ENCODE data around the gene KLK5. TPM values are rescaled to one million over a fixed set of nuclear protein-coding genes. Genes with fewer than 3 reads are reported as not detected.
"Not testable (repeated sequence)": the region's sequence is repeated elsewhere in the genome, so short reads cannot be mapped to it uniquely, and the experiment has no call there.

KLK5 gene
- total RNA-seq, 1 experiment from 2014 or later = 1.0 TPM

DNA sequence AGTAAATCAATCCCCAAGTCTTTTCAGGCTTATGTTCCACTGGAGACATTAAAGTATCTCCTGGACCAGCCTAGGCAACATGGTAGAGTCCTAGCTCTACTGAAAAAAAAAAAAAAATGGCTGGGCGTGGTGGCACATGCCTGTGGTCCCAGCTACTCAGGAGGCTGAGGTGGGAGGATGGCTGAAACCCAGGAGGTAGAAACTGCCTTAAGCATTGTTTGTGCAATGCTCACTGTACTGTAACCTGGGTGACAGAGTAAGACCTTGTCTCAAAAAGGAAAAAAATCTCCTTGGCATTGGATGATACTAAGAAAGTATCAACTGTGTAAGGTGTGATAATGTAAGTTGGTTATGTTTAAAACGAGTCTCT is 39.8 kb upstream of the KLK5 start (continued):
- TF ChIP-seq, protein P1, sequence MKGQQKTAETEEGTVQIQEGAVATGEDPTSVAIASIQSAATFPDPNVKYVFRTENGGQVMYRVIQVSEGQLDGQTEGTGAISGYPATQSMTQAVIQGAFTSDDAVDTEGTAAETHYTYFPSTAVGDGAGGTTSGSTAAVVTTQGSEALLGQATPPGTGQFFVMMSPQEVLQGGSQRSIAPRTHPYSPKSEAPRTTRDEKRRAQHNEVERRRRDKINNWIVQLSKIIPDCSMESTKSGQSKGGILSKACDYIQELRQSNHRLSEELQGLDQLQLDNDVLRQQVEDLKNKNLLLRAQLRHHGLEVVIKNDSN (CRISPR knock-in tag; IDR thresholded peaks at IDR 0.05) = no peak
- no peak for TF ChIP-seq ZNF423 (CRISPR knock-in tag; IDR thresholded peaks at IDR 0.05)
- TF ChIP-seq, protein P2, sequence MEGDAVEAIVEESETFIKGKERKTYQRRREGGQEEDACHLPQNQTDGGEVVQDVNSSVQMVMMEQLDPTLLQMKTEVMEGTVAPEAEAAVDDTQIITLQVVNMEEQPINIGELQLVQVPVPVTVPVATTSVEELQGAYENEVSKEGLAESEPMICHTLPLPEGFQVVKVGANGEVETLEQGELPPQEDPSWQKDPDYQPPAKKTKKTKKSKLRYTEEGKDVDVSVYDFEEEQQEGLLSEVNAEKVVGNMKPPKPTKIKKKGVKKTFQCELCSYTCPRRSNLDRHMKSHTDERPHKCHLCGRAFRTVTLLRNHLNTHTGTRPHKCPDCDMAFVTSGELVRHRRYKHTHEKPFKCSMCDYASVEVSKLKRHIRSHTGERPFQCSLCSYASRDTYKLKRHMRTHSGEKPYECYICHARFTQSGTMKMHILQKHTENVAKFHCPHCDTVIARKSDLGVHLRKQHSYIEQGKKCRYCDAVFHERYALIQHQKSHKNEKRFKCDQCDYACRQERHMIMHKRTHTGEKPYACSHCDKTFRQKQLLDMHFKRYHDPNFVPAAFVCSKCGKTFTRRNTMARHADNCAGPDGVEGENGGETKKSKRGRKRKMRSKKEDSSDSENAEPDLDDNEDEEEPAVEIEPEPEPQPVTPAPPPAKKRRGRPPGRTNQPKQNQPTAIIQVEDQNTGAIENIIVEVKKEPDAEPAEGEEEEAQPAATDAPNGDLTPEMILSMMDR (IDR thresholded peaks at IDR 0.05) = no peak

DNA sequence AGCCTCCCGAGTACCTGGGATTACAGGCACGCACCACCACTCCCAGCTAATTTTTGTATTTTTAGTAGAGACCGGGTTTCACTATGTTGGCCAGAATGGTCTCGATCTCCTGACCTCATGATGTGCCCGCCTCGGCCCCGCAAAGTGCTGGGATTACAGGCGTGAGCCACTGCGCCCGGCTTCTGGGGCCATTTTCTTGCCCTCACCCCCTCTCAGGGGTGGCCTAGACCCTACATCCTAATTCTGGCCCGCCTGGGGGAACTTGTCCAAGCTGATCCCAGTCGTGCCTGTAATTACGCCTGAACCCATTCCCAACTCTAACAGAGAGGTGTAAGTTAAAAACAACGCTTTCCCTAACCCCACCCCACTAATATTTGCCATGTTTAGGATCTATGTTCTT is 31.6 kb upstream of the KLK5 start:
- DNase-seq (ENCODE audit: low spot score); H3K36me3 Mint-ChIP-seq; ATAC-seq; H3K4me1 Mint-ChIP-seq; H3K27ac Mint-ChIP-seq; POLR2A ChIA-PET; H3K9me3 Mint-ChIP-seq: not testable (repeated sequence)
- CTCF ChIA-PET = interaction anchor here (0.6 to 1.2 kb wide), 6 partner anchors 18 to 110 kb away, joined by 3 to 10 read pairs (median 4); no protein-coding TSS in a partner anchor
- peaks cover 76% of the 10 kb centered on the region for H3K27me3 Mint-ChIP-seq (ENCODE audit: low read depth)
- H3K4me3 Mint-ChIP-seq = peak overlapping the region; percentile 65

DNA sequence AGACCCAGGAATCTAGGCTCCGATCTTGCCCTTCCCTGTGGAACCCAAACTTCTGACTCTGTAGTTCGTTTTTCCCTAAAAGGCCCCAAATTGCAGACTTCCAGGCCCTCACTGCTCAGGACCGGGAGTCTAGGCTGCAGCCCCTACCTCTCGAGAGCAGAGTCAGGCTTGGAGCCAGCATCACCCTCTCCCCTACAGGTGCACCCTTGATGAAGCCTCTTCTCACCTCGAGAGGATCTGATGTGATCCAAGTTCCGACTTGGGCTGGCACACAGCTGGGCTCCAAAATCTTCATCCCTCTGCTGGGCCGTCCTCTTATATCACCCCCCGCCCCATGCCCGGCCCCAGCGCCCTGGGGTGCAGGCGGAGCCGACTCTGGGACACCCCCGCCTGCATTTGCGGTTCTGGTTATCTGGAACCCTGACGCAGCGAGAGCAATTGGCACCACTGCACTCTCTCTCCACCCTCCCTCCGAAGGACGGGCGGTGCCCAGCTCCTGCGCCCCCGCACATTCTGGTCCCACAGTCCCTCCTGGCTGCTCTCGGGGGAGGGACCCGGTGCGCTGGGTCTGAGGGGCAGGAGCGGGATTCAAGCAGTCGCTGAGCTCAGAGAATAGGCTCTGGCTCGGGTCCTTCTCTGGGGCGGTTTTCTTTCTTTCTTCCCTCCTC is 30.9 kb upstream of the KLK5 start, which contains the start of gene KLK7:
KLK7 (minus strand) TSS at position 293 of the 668 bp plus-strand sequence. CDS start 1,518 bp downstream, outside the sequence.
- ChIA-PET CTCF (interaction anchor here (0.6 to 1.2 kb wide), 6 partner anchors 19 to 111 kb away, joined by 3 to 10 read pairs (median 4); no protein-coding TSS in a partner anchor), POLR2A (no interaction called here)
- ATAC-seq (peak; percentile 61), DNase-seq (ENCODE audit: low spot score) (no peak)
- Mint-ChIP-seq H3K4me3 (peak within 1 kb of the TSS; percentile 65), H3K27me3 (ENCODE audit: low read depth) (peaks cover 70% of the 10 kb centered on the region), H3K4me1 (peaks cover 14% of the 10 kb centered on the region), H3K27ac (no peak within 1 kb of the TSS), H3K9me3 (peaks cover 3% of the 10 kb centered on the region; the same call in 1 of the 2 replicates), H3K36me3 (no peaks in the 10 kb centered on the region)
- TF ChIP-seq, protein P1 (CRISPR knock-in tag; IDR thresholded peaks at IDR 0.05) = no peak
- TF ChIP-seq, protein P3, sequence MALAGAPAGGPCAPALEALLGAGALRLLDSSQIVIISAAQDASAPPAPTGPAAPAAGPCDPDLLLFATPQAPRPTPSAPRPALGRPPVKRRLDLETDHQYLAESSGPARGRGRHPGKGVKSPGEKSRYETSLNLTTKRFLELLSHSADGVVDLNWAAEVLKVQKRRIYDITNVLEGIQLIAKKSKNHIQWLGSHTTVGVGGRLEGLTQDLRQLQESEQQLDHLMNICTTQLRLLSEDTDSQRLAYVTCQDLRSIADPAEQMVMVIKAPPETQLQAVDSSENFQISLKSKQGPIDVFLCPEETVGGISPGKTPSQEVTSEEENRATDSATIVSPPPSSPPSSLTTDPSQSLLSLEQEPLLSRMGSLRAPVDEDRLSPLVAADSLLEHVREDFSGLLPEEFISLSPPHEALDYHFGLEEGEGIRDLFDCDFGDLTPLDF (CRISPR knock-in tag; IDR thresholded peaks at IDR 0.05) = no peak
- TF ChIP-seq, protein P4, sequence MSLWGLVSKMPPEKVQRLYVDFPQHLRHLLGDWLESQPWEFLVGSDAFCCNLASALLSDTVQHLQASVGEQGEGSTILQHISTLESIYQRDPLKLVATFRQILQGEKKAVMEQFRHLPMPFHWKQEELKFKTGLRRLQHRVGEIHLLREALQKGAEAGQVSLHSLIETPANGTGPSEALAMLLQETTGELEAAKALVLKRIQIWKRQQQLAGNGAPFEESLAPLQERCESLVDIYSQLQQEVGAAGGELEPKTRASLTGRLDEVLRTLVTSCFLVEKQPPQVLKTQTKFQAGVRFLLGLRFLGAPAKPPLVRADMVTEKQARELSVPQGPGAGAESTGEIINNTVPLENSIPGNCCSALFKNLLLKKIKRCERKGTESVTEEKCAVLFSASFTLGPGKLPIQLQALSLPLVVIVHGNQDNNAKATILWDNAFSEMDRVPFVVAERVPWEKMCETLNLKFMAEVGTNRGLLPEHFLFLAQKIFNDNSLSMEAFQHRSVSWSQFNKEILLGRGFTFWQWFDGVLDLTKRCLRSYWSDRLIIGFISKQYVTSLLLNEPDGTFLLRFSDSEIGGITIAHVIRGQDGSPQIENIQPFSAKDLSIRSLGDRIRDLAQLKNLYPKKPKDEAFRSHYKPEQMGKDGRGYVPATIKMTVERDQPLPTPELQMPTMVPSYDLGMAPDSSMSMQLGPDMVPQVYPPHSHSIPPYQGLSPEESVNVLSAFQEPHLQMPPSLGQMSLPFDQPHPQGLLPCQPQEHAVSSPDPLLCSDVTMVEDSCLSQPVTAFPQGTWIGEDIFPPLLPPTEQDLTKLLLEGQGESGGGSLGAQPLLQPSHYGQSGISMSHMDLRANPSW (CRISPR knock-in tag; conservative IDR thresholded peaks at IDR 0.05; ENCODE audit: low read depth) = no peak
- TF ChIP-seq, protein P5, sequence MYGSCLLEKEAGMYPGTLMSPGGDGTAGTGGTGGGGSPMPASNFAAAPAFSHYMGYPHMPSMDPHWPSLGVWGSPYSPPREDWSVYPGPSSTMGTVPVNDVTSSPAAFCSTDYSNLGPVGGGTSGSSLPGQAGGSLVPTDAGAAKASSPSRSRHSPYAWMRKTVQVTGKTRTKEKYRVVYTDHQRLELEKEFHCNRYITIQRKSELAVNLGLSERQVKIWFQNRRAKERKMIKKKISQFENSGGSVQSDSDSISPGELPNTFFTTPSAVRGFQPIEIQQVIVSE (CRISPR knock-in tag; IDR thresholded peaks at IDR 0.05; ENCODE audit: borderline replicate concordance) = no peak
- TF ChIP-seq, protein P6, sequence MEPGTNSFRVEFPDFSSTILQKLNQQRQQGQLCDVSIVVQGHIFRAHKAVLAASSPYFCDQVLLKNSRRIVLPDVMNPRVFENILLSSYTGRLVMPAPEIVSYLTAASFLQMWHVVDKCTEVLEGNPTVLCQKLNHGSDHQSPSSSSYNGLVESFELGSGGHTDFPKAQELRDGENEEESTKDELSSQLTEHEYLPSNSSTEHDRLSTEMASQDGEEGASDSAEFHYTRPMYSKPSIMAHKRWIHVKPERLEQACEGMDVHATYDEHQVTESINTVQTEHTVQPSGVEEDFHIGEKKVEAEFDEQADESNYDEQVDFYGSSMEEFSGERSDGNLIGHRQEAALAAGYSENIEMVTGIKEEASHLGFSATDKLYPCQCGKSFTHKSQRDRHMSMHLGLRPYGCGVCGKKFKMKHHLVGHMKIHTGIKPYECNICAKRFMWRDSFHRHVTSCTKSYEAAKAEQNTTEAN (CRISPR knock-in tag; IDR thresholded peaks at IDR 0.05) = no peak
- TF ChIP-seq TCF7 (CRISPR knock-in tag; IDR thresholded peaks at IDR 0.05; ENCODE audit: low read depth) (no peak), HMGA2 (CRISPR knock-in tag; IDR thresholded peaks at IDR 0.05) (no peak), SMAD4 (CRISPR knock-in tag; IDR thresholded peaks at IDR 0.05) (no peak), JAZF1 (CRISPR knock-in tag; IDR thresholded peaks at IDR 0.05) (no peak), MYBL2 (CRISPR knock-in tag; IDR thresholded peaks at IDR 0.05) (no peak), GRHL2 (CRISPR knock-in tag; IDR thresholded peaks at IDR 0.05; ENCODE audit: insufficient replicate concordance, severe bottlenecking) (no peak), TP53 (CRISPR knock-in tag; IDR thresholded peaks at IDR 0.05) (no peak), EMX1 (CRISPR knock-in tag; IDR thresholded peaks at IDR 0.05) (no peak)
- TF ChIP-seq, protein P7, sequence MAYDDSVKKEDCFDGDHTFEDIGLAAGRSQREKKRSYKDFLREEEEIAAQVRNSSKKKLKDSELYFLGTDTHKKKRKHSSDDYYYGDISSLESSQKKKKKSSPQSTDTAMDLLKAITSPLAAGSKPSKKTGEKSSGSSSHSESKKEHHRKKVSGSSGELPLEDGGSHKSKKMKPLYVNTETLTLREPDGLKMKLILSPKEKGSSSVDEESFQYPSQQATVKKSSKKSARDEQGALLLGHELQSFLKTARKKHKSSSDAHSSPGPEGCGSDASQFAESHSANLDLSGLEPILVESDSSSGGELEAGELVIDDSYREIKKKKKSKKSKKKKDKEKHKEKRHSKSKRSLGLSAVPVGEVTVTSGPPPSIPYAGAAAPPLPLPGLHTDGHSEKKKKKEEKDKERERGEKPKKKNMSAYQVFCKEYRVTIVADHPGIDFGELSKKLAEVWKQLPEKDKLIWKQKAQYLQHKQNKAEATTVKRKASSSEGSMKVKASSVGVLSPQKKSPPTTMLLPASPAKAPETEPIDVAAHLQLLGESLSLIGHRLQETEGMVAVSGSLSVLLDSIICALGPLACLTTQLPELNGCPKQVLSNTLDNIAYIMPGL (CRISPR knock-in tag; IDR thresholded peaks at IDR 0.05) = no peak
- TF ChIP-seq, protein P8, sequence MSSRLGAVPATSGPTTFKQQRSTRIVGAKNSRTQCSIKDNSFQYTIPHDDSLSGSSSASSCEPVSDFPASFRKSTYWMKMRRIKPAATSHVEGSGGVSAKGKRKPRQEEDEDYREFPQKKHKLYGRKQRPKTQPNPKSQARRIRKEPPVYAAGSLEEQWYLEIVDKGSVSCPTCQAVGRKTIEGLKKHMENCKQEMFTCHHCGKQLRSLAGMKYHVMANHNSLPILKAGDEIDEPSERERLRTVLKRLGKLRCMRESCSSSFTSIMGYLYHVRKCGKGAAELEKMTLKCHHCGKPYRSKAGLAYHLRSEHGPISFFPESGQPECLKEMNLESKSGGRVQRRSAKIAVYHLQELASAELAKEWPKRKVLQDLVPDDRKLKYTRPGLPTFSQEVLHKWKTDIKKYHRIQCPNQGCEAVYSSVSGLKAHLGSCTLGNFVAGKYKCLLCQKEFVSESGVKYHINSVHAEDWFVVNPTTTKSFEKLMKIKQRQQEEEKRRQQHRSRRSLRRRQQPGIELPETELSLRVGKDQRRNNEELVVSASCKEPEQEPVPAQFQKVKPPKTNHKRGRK (CRISPR knock-in tag; IDR thresholded peaks at IDR 0.05; ENCODE audit: borderline replicate concordance) = no peak
- TF ChIP-seq, protein P9, sequence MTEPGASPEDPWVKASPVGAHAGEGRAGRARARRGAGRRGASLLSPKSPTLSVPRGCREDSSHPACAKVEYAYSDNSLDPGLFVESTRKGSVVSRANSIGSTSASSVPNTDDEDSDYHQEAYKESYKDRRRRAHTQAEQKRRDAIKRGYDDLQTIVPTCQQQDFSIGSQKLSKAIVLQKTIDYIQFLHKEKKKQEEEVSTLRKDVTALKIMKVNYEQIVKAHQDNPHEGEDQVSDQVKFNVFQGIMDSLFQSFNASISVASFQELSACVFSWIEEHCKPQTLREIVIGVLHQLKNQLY (CRISPR knock-in tag; IDR thresholded peaks at IDR 0.05) = no peak
